Skin of body (tissue), 2 donors: Measurements from ENCODE around the gene SLC1A5. TPM values are rescaled to one million over a fixed set of nuclear protein-coding genes. Genes with fewer than 3 reads are reported as not detected.
"Not testable (repeated sequence)": the region's sequence is repeated elsewhere in the genome, so short reads cannot be mapped to it uniquely, and the experiment has no call there.

Source experiments
- DNase-seq: peaks from one replicate; lab custom pipeline; 2025; lab: John Stamatoyannopoulos, UW
- total RNA-seq: library from RNA; depleted of rRNA; stranded (reverse); fragments of >200 nt; gene quantifications from one replicate; pipeline ENCODE4 v1.2.3, GENCODE V29; 2014

The SLC1A5 gene
- total RNA-seq, 1 donor from 2014 or later, result 21.0 TPM

GRCh38 chr19:46802152-46802551 is 13.8 kb upstream of the SLC1A5 start:
- DNase-seq, result no peak

GRCh38 chr19:46798713-46799112 is 10.3 kb upstream of the SLC1A5 start:
- no peak for DNase-seq

GRCh38 chr19:46797881-46798280 is 9.5 kb upstream of the SLC1A5 start:
- DNase-seq, result no peak

GRCh38 chr19:46791944-46792343 is 3.5 kb upstream of the SLC1A5 start:
- DNase-seq, result peak; percentile 7

- no peak for DNase-seq
These were observed 977 bp upstream of the SLC1A5 start for GRCh38 chr19:46789371-46789770.

GRCh38 chr19:46788968-46789338 is 559 bp upstream of the SLC1A5 start:
- DNase-seq, result no peak

- DNase-seq, result peak; percentile 29
These were observed 798 bp downstream of the SLC1A5 start for GRCh38 chr19:46787331-46788261.

- no peak for DNase-seq
These were observed 1.4 kb downstream of the SLC1A5 start for GRCh38 chr19:46787040-46787330.

GRCh38 chr19:46786236-46787039 is 2.0 kb downstream of the SLC1A5 start:
- peak; percentile 90 for DNase-seq

GRCh38 chr19:46785980-46786235 is 2.5 kb downstream of the SLC1A5 start:
- DNase-seq, result no peak

GRCh38 chr19:46785054-46785979 is 3.1 kb downstream of the SLC1A5 start:
- no peak for DNase-seq

- peak; percentile 34 for DNase-seq
These were observed 3.9 kb downstream of the SLC1A5 start for GRCh38 chr19:46784262-46785053.

- DNase-seq, result no peak
These were observed 4.7 kb downstream of the SLC1A5 start for GRCh38 chr19:46783670-46784069.

GRCh38 chr19:46782355-46783019 is 5.9 kb downstream of the SLC1A5 start:
- no peak for DNase-seq

GRCh38 chr19:46777956-46778645 is 10.3 kb downstream of the SLC1A5 start:
- DNase-seq, result not testable (repeated sequence)

GRCh38 chr19:46776927-46777911 is 11.2 kb downstream of the SLC1A5 start:
- no peak for DNase-seq

GRCh38 chr19:46775642-46776258 is 12.6 kb downstream of the SLC1A5 start:
- no peak for DNase-seq

GRCh38 chr19:46773018-46773399 is 15.4 kb downstream of the SLC1A5 start:
- no peak for DNase-seq
